CD1c-positive myeloid dendritic cell (primary cell): ENCODE data around the gene ZNF831.

Experiments used
- DNase-seq: peaks from one replicate; pipeline ENCODE4 v3.0.0-alpha.2; 2016; ENCODE audit errors: extremely low spot score

The ZNF831 gene

GRCh38 chr20:59163631-59164530 is at the start of gene ZNF831:
Gene ZNF831, plus strand, starts transcription at chr20:59163821. Its CDS starts 27,199 bp downstream, at chr20:59191020.
- DNase-seq: peak; percentile 64

DNA sequence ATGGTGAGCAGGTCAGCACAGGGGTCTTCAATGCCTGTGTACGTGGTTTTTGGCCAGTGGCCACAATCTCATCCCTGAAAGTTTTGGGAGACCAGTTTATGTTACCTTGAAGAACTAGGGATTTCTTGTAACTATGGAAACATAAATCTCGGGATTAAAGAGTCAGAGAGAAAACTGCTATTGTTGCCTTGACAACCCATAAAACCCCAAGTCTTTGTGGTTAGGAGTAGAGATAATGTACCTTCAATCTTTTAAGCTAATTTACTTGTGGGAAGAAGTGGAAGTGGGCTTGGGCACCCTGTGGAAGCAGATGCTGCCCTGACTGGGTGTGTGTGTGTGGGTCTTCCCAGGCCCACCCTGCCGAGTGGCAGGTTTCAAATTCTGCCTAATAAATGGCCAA is 46.1 kb upstream of the ZNF831 start:
- DNase-seq: no peak

DNA sequence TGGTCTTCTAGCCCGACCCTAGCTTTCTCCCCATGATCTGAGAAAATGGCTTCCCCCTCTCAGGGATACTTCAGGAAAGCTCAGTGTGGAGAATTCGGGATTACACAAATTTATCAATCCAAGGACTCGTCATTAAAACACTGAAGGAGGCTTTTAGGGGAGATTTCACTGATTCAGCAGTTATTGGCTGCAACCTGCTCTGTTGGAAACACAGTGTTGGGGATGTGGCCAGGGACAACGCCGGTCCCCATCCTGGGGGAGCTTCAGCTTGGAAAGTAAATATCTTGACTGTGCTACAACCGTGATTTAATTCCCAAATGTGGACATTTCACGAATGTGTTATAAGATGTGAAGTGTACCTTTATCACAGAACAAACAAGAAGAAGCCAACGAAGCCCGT is 44.8 kb upstream of the ZNF831 start:
- no peak for DNase-seq

GRCh38 chr20:59120491-59120890 is 43.1 kb upstream of the ZNF831 start:
- DNase-seq: peak; percentile 61

DNA sequence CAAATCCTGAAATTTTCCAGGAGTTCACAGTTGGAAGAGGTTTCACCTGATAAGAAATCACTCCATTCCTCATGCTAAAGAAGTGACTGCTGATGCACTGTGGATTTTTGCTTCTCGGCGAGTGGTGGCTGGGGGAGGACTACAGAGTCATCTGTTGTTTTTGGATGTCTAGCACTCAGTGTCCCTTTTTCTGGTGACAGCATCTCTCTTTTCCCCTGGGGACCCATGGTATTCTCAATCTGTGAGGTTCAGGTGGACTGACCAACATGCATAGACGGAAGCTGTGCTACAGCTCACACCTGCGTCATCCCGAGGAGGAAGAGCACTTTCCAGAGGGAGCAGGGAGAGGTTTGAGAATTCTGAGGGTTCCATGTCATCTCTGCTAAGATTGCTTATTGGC is 42.7 kb upstream of the ZNF831 start:
- DNase-seq: no peak

DNA sequence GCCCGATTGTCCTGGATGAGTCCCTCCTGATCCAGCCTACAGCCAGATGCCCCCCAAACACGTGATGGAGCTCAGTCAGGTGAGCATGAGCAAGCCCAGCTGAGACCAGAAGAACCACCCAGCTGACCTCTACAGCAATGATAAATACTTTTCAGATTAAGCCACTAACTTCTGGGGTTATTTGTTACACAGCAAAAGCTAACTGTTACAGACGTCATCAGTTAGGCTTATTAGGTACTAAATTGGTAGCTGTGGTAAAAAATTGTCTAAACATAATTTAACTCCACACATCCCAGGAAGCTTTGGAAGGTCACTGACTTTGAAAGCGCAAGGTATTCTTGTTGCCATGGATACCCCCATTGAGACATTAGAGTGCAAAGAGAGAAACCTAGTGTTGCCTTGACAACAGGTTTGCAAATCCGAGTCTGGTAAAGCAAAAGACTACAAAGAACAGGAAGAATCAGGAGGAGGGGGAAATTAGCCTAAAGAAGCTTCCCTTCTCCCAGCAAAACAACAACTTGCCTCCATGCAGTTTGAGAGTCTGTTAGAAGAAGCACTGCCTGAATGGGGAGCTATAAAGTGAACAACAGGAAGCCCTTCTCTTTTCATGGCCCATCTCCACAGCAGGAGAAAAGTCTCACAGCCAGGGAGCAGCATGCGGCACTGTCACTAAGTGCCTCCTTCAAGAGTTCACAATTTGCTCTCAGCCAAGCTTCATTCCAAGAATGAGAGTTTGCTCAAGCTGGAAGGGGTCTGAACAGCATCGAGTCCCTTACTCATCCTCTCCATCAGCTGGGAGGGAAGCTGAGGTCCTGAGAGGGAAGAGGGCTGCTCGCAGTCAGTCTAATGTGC is 41.7 kb upstream of the ZNF831 start:
- no peak for DNase-seq

- no peak for DNase-seq
Measured at GRCh38 chr20:59122566-59122919, 41.1 kb upstream of the ZNF831 start.

DNA sequence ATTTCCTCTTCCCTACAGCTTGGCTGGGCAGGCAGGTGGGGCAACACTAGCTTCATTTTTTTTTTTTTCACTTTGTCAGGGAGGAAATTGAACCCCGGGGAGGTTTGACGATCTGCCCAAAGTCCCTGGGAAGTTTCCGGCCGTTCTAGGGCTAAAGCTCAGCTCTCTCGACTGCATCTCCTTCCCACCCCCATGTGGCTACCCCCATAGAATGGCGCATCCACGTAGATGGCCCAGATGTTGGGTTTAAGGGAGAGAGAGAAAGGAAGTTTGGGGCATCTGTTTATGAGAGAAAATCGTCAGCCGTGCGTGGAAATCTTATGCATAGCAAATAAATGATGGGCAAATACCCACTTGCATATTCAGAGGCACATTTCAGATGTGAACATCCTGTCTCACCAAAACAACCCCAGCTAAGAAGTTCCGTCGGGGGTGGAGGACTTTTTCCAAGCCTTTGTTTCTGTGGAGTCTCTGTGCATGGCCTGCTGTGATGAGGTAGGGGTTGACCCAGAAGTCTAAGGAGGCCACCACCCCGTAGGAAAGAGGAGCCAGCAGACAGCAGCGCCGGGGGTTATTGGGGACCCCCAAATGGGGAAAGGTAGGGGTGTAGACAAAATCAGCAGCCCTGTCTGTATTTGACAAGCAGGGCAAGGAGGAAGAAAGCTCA is 40.5 kb upstream of the ZNF831 start:
- DNase-seq: no peak

GRCh38 chr20:59123678-59124255 is 39.9 kb upstream of the ZNF831 start:
- no peak for DNase-seq

DNA sequence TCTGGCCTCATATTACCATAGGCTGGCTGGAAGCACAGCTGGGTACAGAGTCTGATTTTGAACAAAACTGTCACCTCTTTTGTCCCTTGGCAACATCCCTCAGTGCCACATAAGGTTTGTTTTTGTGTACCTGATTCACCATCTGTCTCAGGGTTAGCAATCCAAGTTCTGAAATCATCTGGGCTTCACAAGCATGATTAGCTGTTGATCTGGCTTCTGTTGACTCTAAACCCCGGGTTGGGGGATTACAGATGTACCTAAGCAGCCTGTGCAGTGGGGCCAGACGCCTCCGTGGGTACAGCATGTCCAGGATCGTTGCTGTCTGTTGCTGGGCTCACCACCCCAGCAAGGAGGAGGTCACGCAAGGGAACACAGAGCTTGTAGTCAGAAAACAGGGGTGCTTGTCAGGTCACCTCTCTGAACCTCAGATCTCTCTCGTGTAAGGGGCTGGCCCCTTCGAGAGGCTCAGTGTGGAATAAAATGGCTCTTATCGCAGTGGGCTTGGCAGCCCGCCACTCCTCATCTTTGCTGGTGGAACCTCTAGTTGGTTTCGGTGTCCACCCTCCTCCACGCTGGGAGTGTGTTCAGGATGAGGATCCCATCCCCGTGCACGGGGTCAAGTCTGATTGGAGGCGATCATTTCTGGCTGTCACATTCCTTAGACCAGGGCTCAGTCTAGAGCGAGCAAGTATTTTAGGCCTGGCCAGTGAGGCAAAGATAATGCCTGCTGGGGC is 39.2 kb upstream of the ZNF831 start:
- no peak for DNase-seq

- DNase-seq: no peak
Measured at GRCh38 chr20:59125332-59125731, 38.3 kb upstream of the ZNF831 start.

- DNase-seq: no peak
Measured at GRCh38 chr20:59125836-59126235, 37.8 kb upstream of the ZNF831 start.

DNA sequence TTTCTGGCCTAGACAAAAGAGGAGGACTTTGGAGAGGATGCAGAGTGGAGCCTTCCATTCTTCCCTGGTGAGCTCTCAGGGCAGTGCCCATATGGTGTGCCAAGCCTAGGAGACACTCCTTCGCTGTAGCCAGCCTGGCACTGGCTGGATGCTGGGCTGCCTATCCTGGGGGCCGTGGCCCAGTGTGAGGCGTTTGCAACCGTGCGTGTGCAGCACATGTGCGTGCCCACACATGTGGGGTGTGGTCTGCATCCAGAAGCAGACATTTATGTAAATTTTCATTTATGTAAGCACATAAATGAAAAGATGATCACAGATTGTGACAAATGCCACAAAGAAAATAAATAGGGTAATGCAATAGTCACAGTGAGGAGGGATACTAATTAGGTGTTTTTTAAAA is 35.8 kb upstream of the ZNF831 start:
- DNase-seq: no peak

- DNase-seq: no peak
Measured at GRCh38 chr20:59131551-59132285, 31.9 kb upstream of the ZNF831 start.

DNA sequence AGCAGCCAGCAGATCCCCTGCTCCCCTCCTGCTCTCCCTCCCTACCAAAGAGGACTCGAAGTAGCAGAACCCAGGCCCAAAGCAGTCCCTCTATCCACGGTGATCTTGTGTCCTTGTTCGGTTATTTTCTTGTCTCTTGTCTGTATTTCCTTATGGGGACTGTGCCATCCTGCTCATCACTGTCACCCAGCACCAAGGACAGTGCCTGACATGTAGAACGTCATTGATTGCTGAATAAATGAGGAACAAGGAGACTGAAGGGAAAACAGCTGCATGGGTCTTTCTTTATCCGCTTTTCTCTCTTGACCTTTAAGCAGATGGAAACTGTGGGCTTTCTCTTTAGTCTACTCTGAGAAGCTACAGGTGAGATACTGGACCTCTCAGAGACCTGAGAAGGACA is 29.4 kb upstream of the ZNF831 start:
- no peak for DNase-seq

DNA sequence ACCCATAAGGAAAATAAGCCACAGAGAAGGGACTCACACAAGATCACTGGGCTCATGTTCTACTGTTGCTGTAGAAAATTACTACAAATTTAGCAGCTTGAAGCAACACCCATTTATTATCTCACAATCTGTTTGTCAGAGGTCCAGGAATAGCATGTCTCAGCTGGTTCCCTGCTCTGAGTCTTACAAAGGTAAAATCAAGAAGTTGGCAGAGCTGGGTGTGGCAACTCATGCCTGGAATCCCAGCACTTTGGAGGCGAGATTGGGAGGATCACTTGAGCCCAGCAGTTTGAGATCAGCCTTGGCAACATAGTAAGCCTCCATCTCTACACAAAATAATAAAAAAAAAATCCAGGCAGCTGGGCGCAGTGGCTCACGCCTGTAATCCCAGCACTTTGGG is 28.5 kb upstream of the ZNF831 start:
- DNase-seq: no peak

GRCh38 chr20:59136027-59136426 is 27.6 kb upstream of the ZNF831 start:
- no peak for DNase-seq

DNA sequence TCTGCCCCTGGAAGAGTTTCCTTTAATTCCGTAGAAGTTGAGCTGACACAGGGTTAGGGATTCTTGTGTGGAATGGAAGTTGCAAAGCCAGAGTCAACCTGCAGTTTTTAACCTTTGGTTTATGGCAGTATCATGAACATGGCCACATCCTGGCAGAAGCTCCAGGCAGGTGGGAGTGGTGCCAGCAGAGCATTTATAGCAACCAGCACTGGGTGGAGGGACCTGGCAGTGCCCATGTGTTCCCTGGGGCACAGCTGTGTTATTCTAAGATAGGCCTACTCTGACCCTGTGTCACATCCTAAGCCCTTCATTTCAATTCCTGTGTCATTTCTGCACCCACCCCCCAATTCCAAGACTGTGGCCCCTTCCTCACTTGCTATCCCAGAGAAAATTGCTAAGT is 26.1 kb upstream of the ZNF831 start:
- no peak for DNase-seq

- DNase-seq: no peak
Measured at GRCh38 chr20:59138114-59138748, 25.4 kb upstream of the ZNF831 start.

- DNase-seq: no peak
Measured at GRCh38 chr20:59139998-59140397, 23.6 kb upstream of the ZNF831 start.
